Activated T-helper 17 cell treated with anti-CD3 and anti-CD28 coated beads, Interleukin-2, amount 50 U/mL, for 72 hours (primary cell): Measurements from ENCODE around the gene STARD5. TPM values are rescaled to one million over a fixed set of nuclear protein-coding genes. Genes with fewer than 3 reads are reported as not detected.

Experiments
- ATAC-seq: fragments of 150-1000 bp; cut with Tn5 transposase; replicated peaks from 2 replicates; pipeline ENCODE4 v1.10.0; 2021; ENCODE audit warnings: mild to moderate bottlenecking, moderate library complexity
- H3K27ac Mint-ChIP-seq: one replicate; pipeline ENCODE4 v1.8.0; 2022; ENCODE audit warnings: mixed read lengths
- H3K27me3 Mint-ChIP-seq: one replicate; pipeline ENCODE4 v1.8.0; 2022; ENCODE audit warnings: mixed read lengths
- H3K36me3 Mint-ChIP-seq: one replicate; pipeline ENCODE4 v1.8.0; 2022; ENCODE audit warnings: low read depth, mild to moderate bottlenecking, mixed read lengths
- H3K4me1 Mint-ChIP-seq: one replicate; pipeline ENCODE4 v1.8.0; 2022; ENCODE audit warnings: mixed read lengths
- H3K4me3 Mint-ChIP-seq: one replicate; pipeline ENCODE4 v1.8.0; 2022; ENCODE audit warnings: mild to moderate bottlenecking, mixed read lengths
- H3K9me3 Mint-ChIP-seq: one replicate; pipeline ENCODE4 v1.8.0; 2022; ENCODE audit warnings: mixed read lengths
- total RNA-seq, 2 donors: library from RNA; stranded (reverse); gene quantifications; one replicate each; pipeline ENCODE4 v1.2.3, GENCODE V29; 2022

The STARD5 gene
- total RNA-seq, 2 donors from 2014 or later = 5.9 to 8.8 TPM

DNA sequence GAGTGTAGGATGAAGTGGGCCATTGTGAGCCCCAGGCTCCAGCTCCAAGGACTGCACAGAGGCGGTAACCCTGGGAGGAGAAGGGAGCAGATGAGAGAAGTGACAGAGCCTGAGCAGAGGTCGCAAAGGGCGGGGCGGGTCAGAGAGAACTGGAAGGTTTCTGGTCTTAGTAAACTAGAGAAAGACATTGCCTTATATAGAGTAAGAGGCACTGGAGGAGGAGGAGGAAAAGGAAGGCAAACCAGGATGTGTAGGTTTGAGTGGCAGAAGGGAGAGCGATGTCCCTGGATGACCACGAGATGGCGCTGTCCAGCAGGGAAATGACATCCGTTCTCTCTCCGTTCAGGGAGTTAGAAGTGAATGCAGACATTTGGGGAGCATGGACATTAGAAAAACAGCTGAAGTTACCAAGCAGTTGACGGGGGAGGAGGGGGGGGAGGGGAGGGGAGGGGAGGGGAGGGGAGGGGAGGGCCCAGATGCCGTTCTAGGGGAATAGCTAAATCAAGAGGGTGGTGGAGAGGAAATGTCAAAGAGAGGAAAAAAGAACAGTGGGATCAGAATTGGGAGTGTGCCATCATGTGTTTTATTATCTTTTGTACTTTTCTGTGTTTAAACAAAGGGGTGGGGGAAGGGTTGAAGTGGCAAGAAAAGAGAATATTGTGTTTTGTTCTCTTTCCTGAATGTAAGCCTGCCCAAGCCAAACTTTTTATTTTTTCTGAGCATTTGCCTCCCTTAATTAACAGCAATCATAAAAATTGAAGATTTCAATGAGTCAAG, 48.8 kb downstream of the STARD5 start:
- H3K36me3 Mint-ChIP-seq = no peaks in the 10 kb centered on the region
- peak overlapping the region; percentile 5 for H3K27ac Mint-ChIP-seq
- H3K9me3 Mint-ChIP-seq = peaks cover 9% of the 10 kb centered on the region
- peaks cover 9% of the 10 kb centered on the region for H3K4me1 Mint-ChIP-seq
- peak; percentile 96 for ATAC-seq
- H3K27me3 Mint-ChIP-seq = no peaks in the 10 kb centered on the region
- peak overlapping the region; percentile 24 for H3K4me3 Mint-ChIP-seq

DNA sequence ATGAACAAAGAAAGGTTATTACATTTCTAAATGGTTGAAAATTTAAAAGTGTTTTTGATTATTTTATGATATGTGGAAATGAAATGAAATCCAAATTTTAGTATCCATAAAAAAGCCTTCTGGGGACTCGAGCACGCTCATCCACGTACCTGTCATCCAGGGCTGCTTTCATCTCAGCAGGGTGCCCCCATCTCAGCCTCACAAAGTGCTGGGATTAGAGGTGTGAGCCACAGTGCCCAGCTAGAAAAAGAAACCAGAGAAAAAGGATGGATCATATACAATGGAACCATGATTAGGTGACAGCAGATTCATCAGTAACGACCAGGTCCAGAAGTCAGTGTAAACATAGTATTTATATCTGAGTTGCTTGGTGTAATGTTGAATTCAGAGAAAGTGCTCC, 49.7 kb downstream of the STARD5 start:
- Mint-ChIP-seq H3K36me3 (no peaks in the 10 kb centered on the region), H3K4me3 (no peak overlapping the region), H3K4me1 (peaks cover 9% of the 10 kb centered on the region), H3K27ac (no peak overlapping the region), H3K27me3 (no peaks in the 10 kb centered on the region), H3K9me3 (peaks cover 9% of the 10 kb centered on the region)
- ATAC-seq = no peak

GRCh38 chr15:81273855-81274254, 50.1 kb downstream of the STARD5 start:
- Mint-ChIP-seq H3K36me3 (no peaks in the 10 kb centered on the region), H3K9me3 (peaks cover 9% of the 10 kb centered on the region), H3K27ac (no peak overlapping the region), H3K4me3 (no peak overlapping the region), H3K27me3 (no peaks in the 10 kb centered on the region), H3K4me1 (peaks cover 9% of the 10 kb centered on the region)
- no peak for ATAC-seq

- Mint-ChIP-seq H3K27me3 (no peaks in the 10 kb centered on the region), H3K9me3 (peaks cover 7% of the 10 kb centered on the region), H3K36me3 (no peaks in the 10 kb centered on the region), H3K4me1 (peaks cover 9% of the 10 kb centered on the region), H3K4me3 (no peak overlapping the region), H3K27ac (no peak overlapping the region)
- no peak for ATAC-seq
Observed at GRCh38 chr15:81273200-81273599, 50.7 kb downstream of the STARD5 start.

DNA sequence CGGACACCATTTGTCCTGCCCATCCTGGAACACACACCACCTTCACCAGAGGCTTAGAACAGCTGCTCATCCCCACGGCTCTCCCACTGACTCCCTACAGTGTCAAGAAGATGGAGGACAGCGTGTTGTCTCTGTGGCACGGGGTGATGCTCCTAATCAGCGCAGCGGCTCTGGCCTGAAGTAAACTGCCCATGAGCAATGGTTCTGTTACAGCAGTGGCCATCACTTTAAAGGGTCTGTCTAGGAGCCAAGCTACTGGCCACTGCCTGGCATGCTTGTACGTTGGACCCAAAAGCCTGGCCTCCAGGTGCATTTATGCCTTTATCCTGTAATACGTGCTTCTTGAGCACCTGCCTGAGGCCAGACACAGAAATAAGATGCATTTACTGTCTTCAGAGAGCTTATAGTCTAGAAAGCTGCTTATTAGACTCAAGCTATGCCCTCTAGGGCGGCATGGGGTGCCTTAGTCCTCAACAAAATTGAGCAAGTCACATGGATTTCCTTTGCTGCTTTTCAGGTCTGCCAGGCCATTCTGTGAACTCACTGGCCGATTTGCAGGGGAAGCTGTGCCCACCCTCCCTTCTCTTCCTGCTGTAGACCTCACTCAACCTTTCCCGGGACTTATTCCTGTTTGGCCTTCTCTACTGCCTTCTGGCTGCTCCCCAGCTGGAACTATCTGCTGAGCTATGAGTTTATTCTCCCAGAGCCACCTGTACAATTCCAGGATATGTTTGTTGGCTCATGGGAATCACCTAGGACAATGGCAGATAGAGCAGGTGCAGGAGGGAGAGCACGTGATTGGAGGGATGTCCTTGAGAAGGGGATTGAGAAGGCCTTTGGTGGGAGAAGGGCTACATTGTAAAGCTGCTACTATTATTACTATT, 51.9 kb downstream of the STARD5 start:
- peaks cover 3% of the 10 kb centered on the region for H3K9me3 Mint-ChIP-seq
- no peaks in the 10 kb centered on the region for H3K27me3 Mint-ChIP-seq
- H3K4me3 Mint-ChIP-seq = no peak overlapping the region
- H3K4me1 Mint-ChIP-seq = peaks cover 9% of the 10 kb centered on the region
- no peak for ATAC-seq
- H3K36me3 Mint-ChIP-seq = no peaks in the 10 kb centered on the region
- H3K27ac Mint-ChIP-seq = no peak overlapping the region

DNA sequence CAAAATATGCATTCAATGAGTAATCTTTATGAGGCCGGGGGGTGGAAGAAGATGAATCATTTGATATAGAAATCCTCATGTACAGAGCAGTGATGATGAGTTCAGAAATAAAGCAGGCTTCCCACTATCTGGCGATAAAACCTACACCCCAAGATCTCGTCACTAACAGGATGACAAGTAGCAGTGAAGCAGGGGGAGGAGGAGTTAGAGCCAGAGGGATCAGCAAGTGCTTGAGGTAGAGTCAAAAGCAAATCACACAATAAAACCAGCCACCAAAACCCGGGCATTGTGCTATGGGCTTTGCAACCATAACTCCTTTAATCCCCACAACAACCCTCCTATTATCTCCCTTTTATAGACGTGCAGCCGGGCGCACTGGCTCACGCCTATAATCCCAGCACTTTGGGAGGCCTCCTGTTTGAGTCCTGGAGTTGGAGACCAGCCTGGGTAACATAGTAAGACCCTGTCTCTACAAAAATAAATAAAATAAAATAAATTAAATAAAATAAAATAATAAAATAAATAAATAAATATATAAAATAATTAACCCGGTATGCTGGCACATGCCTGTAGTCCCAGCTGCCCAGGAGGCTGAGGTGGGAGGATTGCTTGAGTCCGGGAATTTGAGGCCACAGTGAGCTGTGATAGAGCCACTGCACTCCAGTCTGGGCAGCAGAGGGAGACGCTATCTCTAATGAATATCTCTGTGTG, 53.0 kb downstream of the STARD5 start:
- H3K4me1 Mint-ChIP-seq = peaks cover 16% of the 10 kb centered on the region
- ATAC-seq = no peak
- H3K27ac Mint-ChIP-seq = no peak overlapping the region
- no peaks in the 10 kb centered on the region for H3K27me3 Mint-ChIP-seq
- no peaks in the 10 kb centered on the region for H3K36me3 Mint-ChIP-seq
- no peaks in the 10 kb centered on the region for H3K9me3 Mint-ChIP-seq
- no peak overlapping the region for H3K4me3 Mint-ChIP-seq

DNA sequence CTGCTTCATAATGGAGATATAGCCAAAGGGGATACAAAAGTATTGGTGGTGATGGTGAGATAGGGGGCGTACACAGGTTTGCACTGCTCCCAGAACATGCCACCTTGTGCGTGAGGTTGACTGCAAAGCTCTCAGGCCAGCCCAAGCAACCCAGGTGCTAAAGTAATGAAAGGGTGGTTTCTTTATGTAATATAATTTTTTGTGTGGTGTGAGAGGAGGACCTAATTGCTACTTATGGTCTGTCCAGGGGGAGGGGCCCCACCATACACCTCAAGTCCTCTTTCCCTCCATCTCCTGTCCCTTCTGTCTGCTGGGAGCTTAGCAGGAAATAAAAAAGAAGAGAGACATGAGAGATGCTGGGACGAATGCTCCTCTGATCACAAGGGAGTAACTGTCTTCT, 53.8 kb downstream of the STARD5 start:
- Mint-ChIP-seq H3K9me3 (no peaks in the 10 kb centered on the region), H3K27ac (no peak overlapping the region), H3K36me3 (no peaks in the 10 kb centered on the region), H3K4me3 (no peak overlapping the region), H3K4me1 (peaks cover 19% of the 10 kb centered on the region), H3K27me3 (peaks cover 4% of the 10 kb centered on the region)
- ATAC-seq = no peak

GRCh38 chr15:81268881-81269601, 54.9 kb downstream of the STARD5 start:
- Mint-ChIP-seq H3K36me3 (no peaks in the 10 kb centered on the region), H3K27ac (no peak overlapping the region), H3K27me3 (peaks cover 11% of the 10 kb centered on the region), H3K4me1 (peaks cover 11% of the 10 kb centered on the region), H3K9me3 (no peaks in the 10 kb centered on the region), H3K4me3 (no peak overlapping the region)
- ATAC-seq = no peak

DNA sequence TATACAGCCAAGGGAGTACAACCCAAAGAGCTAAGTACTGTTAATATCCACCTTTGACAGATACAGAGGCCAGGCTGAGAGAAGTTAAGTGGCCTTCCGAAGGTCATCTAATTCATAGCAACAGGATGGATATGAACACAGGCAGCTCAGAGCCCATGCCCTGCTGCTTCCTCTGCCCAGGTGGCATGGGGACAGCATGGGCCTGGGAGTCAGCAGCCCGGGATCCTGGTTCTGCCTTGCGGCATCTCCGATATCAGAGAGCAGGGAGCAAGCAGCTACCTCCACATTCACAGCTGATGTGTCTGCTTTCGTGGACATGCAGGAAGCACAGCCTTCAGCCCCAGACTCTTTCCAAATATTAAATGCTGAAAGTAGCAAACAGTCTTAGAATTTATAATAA, 55.6 kb downstream of the STARD5 start:
- ATAC-seq = no peak
- peaks cover 11% of the 10 kb centered on the region for H3K4me1 Mint-ChIP-seq
- H3K4me3 Mint-ChIP-seq = no peak overlapping the region
- peaks cover 12% of the 10 kb centered on the region for H3K27me3 Mint-ChIP-seq
- no peaks in the 10 kb centered on the region for H3K36me3 Mint-ChIP-seq
- H3K27ac Mint-ChIP-seq = no peak overlapping the region
- H3K9me3 Mint-ChIP-seq = no peaks in the 10 kb centered on the region

GRCh38 chr15:81265944-81266775, 57.8 kb downstream of the STARD5 start:
- H3K27me3 Mint-ChIP-seq = peaks cover 12% of the 10 kb centered on the region
- H3K9me3 Mint-ChIP-seq = no peaks in the 10 kb centered on the region

DNA sequence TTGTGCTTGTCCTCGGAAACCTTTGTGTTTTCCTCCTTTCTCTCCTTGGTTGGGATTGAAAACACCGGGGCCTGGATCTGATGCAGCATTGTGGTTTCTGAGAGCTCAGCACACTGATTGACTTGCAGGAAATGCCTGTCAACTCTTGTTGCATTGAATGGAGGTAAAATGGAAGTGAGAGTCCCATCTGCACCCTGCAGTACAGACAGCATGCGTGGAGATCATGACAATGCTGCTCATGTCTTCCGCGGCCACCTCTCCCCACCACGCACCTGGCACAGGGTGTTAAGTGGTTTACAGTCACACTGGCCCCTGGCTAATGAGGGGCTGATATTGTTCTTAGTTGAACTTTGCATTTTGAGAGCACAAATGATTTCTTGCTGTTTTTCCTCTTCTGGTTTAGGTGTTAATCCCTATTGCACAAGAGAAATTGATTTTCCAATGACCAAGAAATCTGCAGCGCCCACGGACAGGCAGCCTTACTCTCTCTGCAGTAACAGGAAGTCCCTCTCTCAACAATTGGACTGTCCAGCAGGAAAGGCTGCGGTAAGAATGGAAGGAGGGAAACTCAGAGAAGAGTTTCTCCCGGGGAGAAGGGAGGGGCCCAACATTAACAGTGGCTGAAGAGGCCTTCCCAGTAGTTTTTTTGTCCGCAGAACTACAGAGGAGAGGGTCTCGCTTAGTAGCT, 58.5 kb downstream of the STARD5 start:
- H3K27ac Mint-ChIP-seq = no peak overlapping the region
- no peaks in the 10 kb centered on the region for H3K9me3 Mint-ChIP-seq
- ATAC-seq = peak; percentile 6
- H3K27me3 Mint-ChIP-seq = peaks cover 12% of the 10 kb centered on the region
- peak overlapping the region; percentile 58 for H3K4me3 Mint-ChIP-seq
- H3K4me1 Mint-ChIP-seq = peaks cover 11% of the 10 kb centered on the region
- no peaks in the 10 kb centered on the region for H3K36me3 Mint-ChIP-seq

More at GRCh38 chr15:81265944-81266775, 57.8 kb downstream of the STARD5 start:
- Mint-ChIP-seq H3K4me1 (peaks cover 11% of the 10 kb centered on the region), H3K4me3 (peak overlapping the region; percentile 58), H3K27ac (no peak overlapping the region), H3K36me3 (no peaks in the 10 kb centered on the region)
- peak; percentile 96 for ATAC-seq

DNA sequence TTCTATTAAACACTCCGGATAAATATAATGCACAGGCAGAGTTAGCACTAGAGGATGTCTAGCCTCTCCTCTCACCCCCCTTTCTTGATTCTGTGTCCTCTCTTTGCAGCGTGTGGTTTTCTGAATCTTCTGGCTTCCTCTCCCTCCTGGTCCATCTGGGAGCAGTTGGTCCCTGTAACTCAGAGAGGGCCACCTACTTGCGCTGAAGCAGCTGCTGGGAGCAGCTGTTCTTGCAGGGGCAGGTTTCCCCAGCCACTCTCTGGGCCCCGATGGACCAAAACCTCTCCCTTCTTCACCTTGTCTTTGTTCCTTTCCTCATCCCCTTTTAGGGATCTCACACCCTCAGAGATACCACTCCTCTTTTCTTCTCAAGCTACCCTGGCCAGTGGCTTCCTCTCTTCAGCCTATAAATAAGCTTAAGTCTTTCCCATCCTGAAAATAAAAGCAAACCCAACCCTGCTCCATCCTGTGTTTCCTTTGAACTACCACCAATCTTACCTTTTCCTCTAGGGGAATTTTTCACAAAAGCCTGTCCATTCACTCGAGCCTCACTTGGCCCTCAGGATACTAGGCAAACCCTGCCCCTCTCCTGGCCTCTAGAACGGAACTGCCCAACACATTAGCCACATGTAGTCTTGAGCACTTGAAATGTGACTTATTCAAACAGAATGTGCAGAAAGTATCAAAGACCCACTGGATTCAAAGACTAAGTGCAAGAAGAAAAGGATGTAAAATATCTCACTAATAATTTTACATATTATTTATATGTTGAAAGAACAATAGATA, 59.7 kb downstream of the STARD5 start:
- Mint-ChIP-seq H3K4me1 (peaks cover 11% of the 10 kb centered on the region), H3K4me3 (no peak overlapping the region), H3K27ac (no peak overlapping the region), H3K27me3 (peaks cover 13% of the 10 kb centered on the region), H3K9me3 (no peaks in the 10 kb centered on the region), H3K36me3 (no peaks in the 10 kb centered on the region)
- ATAC-seq = no peak
